Hepatocyte (in vitro differentiated cells): ENCODE measurements around the gene FFAR4. TPM values are rescaled to one million over a fixed set of nuclear protein-coding genes. Genes with fewer than 3 reads are reported as not detected.

Experiments
- DNase-seq: peaks from one replicate; pipeline ENCODE4 v3.0.0-alpha.2; 2016; ENCODE audit warnings: low spot score
- H2AFZ ChIP-seq: fragments of 200-600 bp; sonication (generic); 2 replicates; pipeline ENCODE4 v1.6.0; 2016; ENCODE audit warnings: antibody characterized with exemption, mild to moderate bottlenecking
- H3K27ac ChIP-seq: fragments of 200-600 bp; sonication (generic); 2 replicates; pipeline ENCODE4 v1.5.1; 2016; ENCODE audit warnings: mild to moderate bottlenecking
- H3K27me3 ChIP-seq: fragments of 200-600 bp; sonication (generic); 2 replicates; pipeline ENCODE4 v1.6.1; 2016
- H3K36me3 ChIP-seq: fragments of 200-600 bp; sonication (generic); replicated peaks from 2 replicates; pipeline ENCODE4 v1.5.1; 2016; ENCODE audit warnings: low read depth; ENCODE audit not compliant: insufficient read depth
- H3K4me1 ChIP-seq: fragments of 200-600 bp; sonication (generic); 2 replicates; pipeline ENCODE4 v1.5.1; 2016; ENCODE audit warnings: mild to moderate bottlenecking, moderate library complexity; ENCODE audit not compliant: insufficient read depth
- H3K4me2 ChIP-seq: fragments of 200-600 bp; sonication (generic); 2 replicates; pipeline ENCODE4 v1.6.0; 2016
- H3K4me3 ChIP-seq: fragments of 200-600 bp; sonication (generic); 2 replicates; pipeline ENCODE4 v1.5.1; 2016; ENCODE audit warnings: mild to moderate bottlenecking
- H3K79me2 ChIP-seq: fragments of 200-600 bp; sonication (generic); 2 replicates; pipeline ENCODE4 v1.6.0; 2017; ENCODE audit warnings: mild to moderate bottlenecking
- H3K9me2 ChIP-seq: fragments of 200-600 bp; sonication (generic); replicated peaks from 2 replicates; pipeline ENCODE4 v1.6.0; 2017; ENCODE audit warnings: mild to moderate bottlenecking; ENCODE audit not compliant: insufficient read depth
- H3K9me3 ChIP-seq: fragments of 200-600 bp; sonication (generic); 2 replicates; pipeline ENCODE4 v1.5.1; 2016; ENCODE audit warnings: low read depth, mild to moderate bottlenecking
- H4K20me1 ChIP-seq: fragments of 200-600 bp; sonication (generic); 2 replicates; pipeline ENCODE4 v1.6.0; 2016; ENCODE audit warnings: mild to moderate bottlenecking; ENCODE audit not compliant: insufficient read depth, poor library complexity, severe bottlenecking
- CTCF ChIP-seq: fragments of 200-600 bp; sonication (generic); IDR thresholded peaks from 2 replicates; pipeline ENCODE4 v1.5.1; 2016; ENCODE audit warnings: antibody characterized with exemption, mild to moderate bottlenecking; ENCODE audit not compliant: poor library complexity
- EZH2 ChIP-seq: fragments of 200-600 bp; sonication (generic); IDR thresholded peaks from 2 replicates; pipeline ENCODE4 v1.6.1; 2016; ENCODE audit warnings: antibody characterized with exemption, mild to moderate bottlenecking, borderline replicate concordance
- EZH2phosphoT487 ChIP-seq: fragments of 200-600 bp; sonication (generic); IDR thresholded peaks from one replicate; pipeline ENCODE4 v1.6.1; 2018; ENCODE audit warnings: antibody characterized with exemption, mild to moderate bottlenecking, low read depth, moderate library complexity; ENCODE audit not compliant: unreplicated experiment, severe bottlenecking
- WGBS: methylation state at CpG from one replicate; pipeline ENCODE4 v1.1.6; 2016; ENCODE audit warnings: low lambda C conversion rate; ENCODE audit errors: missing lambda C conversion rate; 5-methylcytosine and 5-hydroxymethylcytosine counted together
- polyA plus RNA-seq: library from polyadenylated mRNA; unstranded; fragments of >200 nt; fragmentation: Nextera tagmentation; extraction: Ambion mirVana; gene quantifications from 2 replicates; pipeline ENCODE4 v1.2.1, GENCODE V29; 2016
- total RNA-seq: library from RNA; depleted of rRNA; stranded (reverse); fragments of >200 nt; gene quantifications from 2 replicates; pipeline ENCODE4 v1.2.3, GENCODE V29; 2014

Gene FFAR4
- total and polyA plus RNA-seq, 2 experiments from 2014 or later: 0.53 TPM; not detected in 1

- TF ChIP-seq CTCF (no peak), EZH2 (no peak), EZH2phosphoT487 (no peak)
- Histone ChIP-seq H3K36me3 (no peaks in the 10 kb centered on the region), H3K4me1 (peaks cover 12% of the 10 kb centered on the region), H3K9me3 (no peaks in the 10 kb centered on the region), H2AFZ (peak overlapping the region; percentile 53), H3K79me2 (no peaks in the 10 kb centered on the region), H3K27ac (peak overlapping the region; percentile 73), H3K27me3 (peaks cover 16% of the 10 kb centered on the region), H3K9me2 (no peaks in the 10 kb centered on the region), H4K20me1 (no peaks in the 10 kb centered on the region), H3K4me3 (peak overlapping the region; percentile 58), H3K4me2 (peak overlapping the region; percentile 96)
- DNase-seq: no peak
- 18% methylated on average over 7 of the region's 7 CpGs for WGBS
Measured at GRCh38 chr10:93601774-93602162, 35.3 kb downstream of the FFAR4 start.

- Histone ChIP-seq H3K4me3 (no peak overlapping the region), H3K27ac (no peak overlapping the region), H3K9me3 (no peaks in the 10 kb centered on the region), H3K9me2 (no peaks in the 10 kb centered on the region), H3K4me1 (peaks cover 12% of the 10 kb centered on the region), H3K27me3 (peaks cover 16% of the 10 kb centered on the region), H4K20me1 (no peaks in the 10 kb centered on the region), H3K4me2 (no peak overlapping the region), H3K79me2 (no peaks in the 10 kb centered on the region), H3K36me3 (no peaks in the 10 kb centered on the region), H2AFZ (no peak overlapping the region)
- 94% methylated on average over 2 of the region's 2 CpGs for WGBS
- no peak for TF ChIP-seq CTCF
- TF ChIP-seq EZH2: no peak
- TF ChIP-seq EZH2phosphoT487: no peak
- no peak for DNase-seq
Measured at GRCh38 chr10:93603023-93603422, 36.6 kb downstream of the FFAR4 start.

GRCh38 chr10:93604146-93604545, 37.7 kb downstream of the FFAR4 start:
- Histone ChIP-seq H3K4me1 (peaks cover 12% of the 10 kb centered on the region), H4K20me1 (no peaks in the 10 kb centered on the region), H3K27me3 (peaks cover 16% of the 10 kb centered on the region), H3K36me3 (no peaks in the 10 kb centered on the region), H3K27ac (no peak overlapping the region), H3K9me2 (no peaks in the 10 kb centered on the region), H3K9me3 (no peaks in the 10 kb centered on the region), H3K4me2 (no peak overlapping the region), H3K79me2 (no peaks in the 10 kb centered on the region), H3K4me3 (no peak overlapping the region), H2AFZ (no peak overlapping the region)
- no peak for DNase-seq
- TF ChIP-seq EZH2 (no peak), EZH2phosphoT487 (no peak), CTCF (no peak)
- 89% methylated on average over 2 of the region's 2 CpGs for WGBS

GRCh38 chr10:93608421-93608820, 42.0 kb downstream of the FFAR4 start:
- H3K4me2 ChIP-seq: no peak overlapping the region
- H3K9me2 ChIP-seq: no peaks in the 10 kb centered on the region
- no peak overlapping the region for H3K4me3 ChIP-seq
- H3K36me3 ChIP-seq: no peaks in the 10 kb centered on the region
- no peak overlapping the region for H3K27ac ChIP-seq
- WGBS: 94% methylated on average over 3 of the region's 3 CpGs
- no peaks in the 10 kb centered on the region for H3K79me2 ChIP-seq
- no peaks in the 10 kb centered on the region for H4K20me1 ChIP-seq
- H3K9me3 ChIP-seq: no peaks in the 10 kb centered on the region
- DNase-seq: no peak
- no peak for TF ChIP-seq CTCF
- no peak for TF ChIP-seq EZH2
- no peak for TF ChIP-seq EZH2phosphoT487
- peaks cover 11% of the 10 kb centered on the region for H3K4me1 ChIP-seq
- H2AFZ ChIP-seq: no peak overlapping the region
- no peaks in the 10 kb centered on the region for H3K27me3 ChIP-seq
